ENCODE measurements around the gene TMEM183A.

GRCh38 chr1:203056516-203056915 is 49.3 kb downstream of the TMEM183A start:
- TF ChIP-seq USF2 (IDR thresholded peaks at IDR 0.05; ENCODE audit: borderline replicate concordance, low read depth, low read length) (no peak), RAD21 (IDR thresholded peaks at IDR 0.05; ENCODE audit: low read length) (no peak), CHD2 (IDR thresholded peaks at IDR 0.05; ENCODE audit: low read length, partially characterized antibody) (no peak), CTCF (IDR thresholded peaks at IDR 0.05) (no peak; the same call in 1 of the 2 replicates), EP300 (IDR thresholded peaks at IDR 0.05; ENCODE audit: borderline replicate concordance in 1 of 2, low read depth in 1 of 2, low read length in 1 of 2) (no peak), FOXM1 (IDR thresholded peaks at IDR 0.05; ENCODE audit: low read depth) (no peak), POLR2AphosphoS5 (IDR thresholded peaks at IDR 0.05; ENCODE audit: low read depth, low read length) (no peak), MAX (IDR thresholded peaks at IDR 0.05; ENCODE audit: low read depth) (no peak), EZH2phosphoT487 (IDR thresholded peaks at IDR 0.05; ENCODE audit: borderline replicate concordance, low read depth) (no peak), YY1 (IDR thresholded peaks at IDR 0.05; ENCODE audit: low read depth) (no peak)

All from SK-N-SH (cell line).